ENCODE results near the gene JARID2.
A peak's percentile ranks its signal among the peaks of the same experiment; 100 is the strongest.

Gene JARID2

GRCh38 chr6:15553736-15554294 lies 307.9 kb downstream of the JARID2 start:
- H3K36me3 Mint-ChIP-seq (ENCODE audit: low read depth): peaks cover 9% of the 10 kb centered on the region
- H3K9me3 Mint-ChIP-seq: no peaks in the 10 kb centered on the region
- H3K27ac Mint-ChIP-seq: no peak overlapping the region
- H3K4me3 Mint-ChIP-seq: no peak overlapping the region
- H3K4me1 Mint-ChIP-seq (ENCODE audit: low read depth): peaks cover 33% of the 10 kb centered on the region
- H3K27me3 Mint-ChIP-seq: no peaks in the 10 kb centered on the region

GRCh38 chr6:15554728-15555100 lies 308.8 kb downstream of the JARID2 start:
- H3K4me3 Mint-ChIP-seq: no peak overlapping the region
- peaks cover 12% of the 10 kb centered on the region for H3K36me3 Mint-ChIP-seq (ENCODE audit: low read depth)
- peaks cover 33% of the 10 kb centered on the region for H3K4me1 Mint-ChIP-seq (ENCODE audit: low read depth)
- H3K27ac Mint-ChIP-seq: no peak overlapping the region
- no peaks in the 10 kb centered on the region for H3K9me3 Mint-ChIP-seq
- no peaks in the 10 kb centered on the region for H3K27me3 Mint-ChIP-seq

- Mint-ChIP-seq H3K27me3 (no peaks in the 10 kb centered on the region), H3K4me3 (no peak overlapping the region), H3K9me3 (no peaks in the 10 kb centered on the region)
Measured at GRCh38 chr6:15555101-15556038, 309.5 kb downstream of the JARID2 start.

GRCh38 chr6:15556711-15557110 lies 310.8 kb downstream of the JARID2 start:
- Mint-ChIP-seq H3K27me3 (no peaks in the 10 kb centered on the region), H3K36me3 (ENCODE audit: low read depth) (peaks cover 12% of the 10 kb centered on the region), H3K4me3 (no peak overlapping the region), H3K9me3 (no peaks in the 10 kb centered on the region), H3K4me1 (ENCODE audit: low read depth) (peaks cover 20% of the 10 kb centered on the region), H3K27ac (peak overlapping the region; percentile 63)

More at GRCh38 chr6:15555101-15556038, 309.5 kb downstream of the JARID2 start:
- Mint-ChIP-seq H3K36me3 (ENCODE audit: low read depth) (peaks cover 12% of the 10 kb centered on the region), H3K4me1 (ENCODE audit: low read depth) (peaks cover 33% of the 10 kb centered on the region), H3K27ac (no peak overlapping the region)

GRCh38 chr6:15557174-15557573 lies 311.3 kb downstream of the JARID2 start:
- no peaks in the 10 kb centered on the region for H3K27me3 Mint-ChIP-seq
- no peak overlapping the region for H3K27ac Mint-ChIP-seq
- H3K4me1 Mint-ChIP-seq (ENCODE audit: low read depth): peaks cover 15% of the 10 kb centered on the region
- H3K36me3 Mint-ChIP-seq (ENCODE audit: low read depth): peaks cover 12% of the 10 kb centered on the region
- H3K4me3 Mint-ChIP-seq: no peak overlapping the region
- H3K9me3 Mint-ChIP-seq: no peaks in the 10 kb centered on the region

GRCh38 chr6:15560713-15561112 lies 314.8 kb downstream of the JARID2 start:
- Mint-ChIP-seq H3K36me3 (ENCODE audit: low read depth) (peaks cover 11% of the 10 kb centered on the region), H3K27ac (no peak overlapping the region), H3K4me3 (no peak overlapping the region), H3K27me3 (no peaks in the 10 kb centered on the region), H3K4me1 (ENCODE audit: low read depth) (peaks cover 11% of the 10 kb centered on the region), H3K9me3 (no peaks in the 10 kb centered on the region)

- Mint-ChIP-seq H3K9me3 (no peaks in the 10 kb centered on the region), H3K4me3 (no peak overlapping the region), H3K4me1 (ENCODE audit: low read depth) (peaks cover 8% of the 10 kb centered on the region), H3K27ac (no peak overlapping the region), H3K36me3 (ENCODE audit: low read depth) (peaks cover 11% of the 10 kb centered on the region), H3K27me3 (no peaks in the 10 kb centered on the region)
Measured at GRCh38 chr6:15561447-15562199, 315.8 kb downstream of the JARID2 start.

GRCh38 chr6:15562977-15563376 lies 317.1 kb downstream of the JARID2 start:
- no peaks in the 10 kb centered on the region for H3K9me3 Mint-ChIP-seq
- no peak overlapping the region for H3K27ac Mint-ChIP-seq
- no peak overlapping the region for H3K4me3 Mint-ChIP-seq
- no peaks in the 10 kb centered on the region for H3K27me3 Mint-ChIP-seq
- H3K4me1 Mint-ChIP-seq (ENCODE audit: low read depth): peaks cover 5% of the 10 kb centered on the region
- H3K36me3 Mint-ChIP-seq (ENCODE audit: low read depth): peaks cover 10% of the 10 kb centered on the region

- H3K9me3 Mint-ChIP-seq: no peaks in the 10 kb centered on the region
- no peak overlapping the region for H3K4me3 Mint-ChIP-seq
- H3K4me1 Mint-ChIP-seq (ENCODE audit: low read depth): no peaks in the 10 kb centered on the region
- peaks cover 11% of the 10 kb centered on the region for H3K36me3 Mint-ChIP-seq (ENCODE audit: low read depth)
- no peak overlapping the region for H3K27ac Mint-ChIP-seq
- H3K27me3 Mint-ChIP-seq: no peaks in the 10 kb centered on the region
Measured at GRCh38 chr6:15569035-15569995, 323.4 kb downstream of the JARID2 start.

GRCh38 chr6:15570171-15570570 lies 324.3 kb downstream of the JARID2 start:
- no peak overlapping the region for H3K27ac Mint-ChIP-seq

More at GRCh38 chr6:15570171-15570570, 324.3 kb downstream of the JARID2 start:
- Mint-ChIP-seq H3K4me1 (ENCODE audit: low read depth) (peaks cover 3% of the 10 kb centered on the region), H3K27me3 (no peaks in the 10 kb centered on the region), H3K4me3 (no peak overlapping the region), H3K36me3 (ENCODE audit: low read depth) (peaks cover 16% of the 10 kb centered on the region), H3K9me3 (no peaks in the 10 kb centered on the region)
